GM12878 (cell line): ENCODE data around the gene DCAF17. TPM values are rescaled to one million over a fixed set of nuclear protein-coding genes. Genes with fewer than 3 reads are reported as not detected.

Source experiments
- CBFB ChIP-seq: IDR thresholded peaks from 2 replicates; pipeline ENCODE4 v1.6.1; 2016; ENCODE audit warnings: antibody characterized with exemption, low read depth
- DPF2 ChIP-seq: fragments of 450-650 bp; IDR thresholded peaks from 2 replicates; pipeline ENCODE4 v1.6.1; 2017; ENCODE audit warnings: mild to moderate bottlenecking
- EGR1 ChIP-seq, 2 experiments: IDR thresholded peaks; 1 replicate in 1 of 2; 2 replicates in 1 of 2; pipeline ENCODE4 v1.6.1; 2011 to 2012; ENCODE audit warnings: low read depth in 2 of 2, low read length in 2 of 2, borderline replicate concordance in 1 of 2, mild to moderate bottlenecking in 1 of 2, moderate library complexity in 1 of 2
- EP300 ChIP-seq, 2 experiments: fragments of 150-350 bp in 1 of 2; IDR thresholded peaks; 2 replicates each; pipeline ENCODE4 v1.6.1; 2011 to 2012; ENCODE audit warnings: low read depth in 2 of 2, low read length in 2 of 2, borderline replicate concordance in 1 of 2, improper control_type of control experiment in 1 of 2, inconsistent platforms in 1 of 2; ENCODE audit not compliant: control insufficient read depth in 1 of 2
- HCFC1 ChIP-seq: fragments of 150-350 bp; IDR thresholded peaks from 2 replicates; pipeline ENCODE4 v1.6.1; 2014; ENCODE audit warnings: low read length
- IKZF1 ChIP-seq: fragments of 450-650 bp; conservative IDR thresholded peaks from 2 replicates; pipeline ENCODE4 v1.6.1; 2017; ENCODE audit warnings: antibody characterized with exemption, mild to moderate bottlenecking
- IKZF2 ChIP-seq, 2 experiments: fragments of 450-650 bp; IDR thresholded peaks; 2 replicates each; pipeline ENCODE4 v1.6.1; 2017; ENCODE audit warnings: mild to moderate bottlenecking in 2 of 2, moderate library complexity in 2 of 2
- RAD51 ChIP-seq: fragments of 450-650 bp; IDR thresholded peaks from 2 replicates; pipeline ENCODE4 v1.6.1; 2016; ENCODE audit warnings: moderate library complexity, mild to moderate bottlenecking, inconsistent platforms
- RFX5 ChIP-seq: IDR thresholded peaks from 2 replicates; pipeline ENCODE4 v1.6.1; 2011; ENCODE audit warnings: low read depth, low read length, improper control_type of control experiment
- SKIL ChIP-seq: fragments of 450-650 bp; IDR thresholded peaks from 2 replicates; pipeline ENCODE4 v1.6.1; 2017; ENCODE audit warnings: mild to moderate bottlenecking, low read depth, inconsistent platforms; ENCODE audit not compliant: poor library complexity, severe bottlenecking
- STAT3 ChIP-seq: IDR thresholded peaks from 2 replicates; pipeline ENCODE4 v1.6.1; 2011; ENCODE audit warnings: low read depth, low read length, improper control_type of control experiment
- TBL1XR1 ChIP-seq: IDR thresholded peaks from 2 replicates; pipeline ENCODE4 v1.6.1; 2012; ENCODE audit warnings: low read depth, low read length, improper control_type of control experiment
- ZNF687 ChIP-seq: fragments of 450-650 bp; IDR thresholded peaks from 2 replicates; pipeline ENCODE4 v1.6.1; 2017; ENCODE audit warnings: mild to moderate bottlenecking, moderate library complexity
- polyA plus RNA-seq, 11 experiments: library from polyadenylated mRNA; depleted of rRNA in 4 of 11; unstranded in 6 of 11; stranded (reverse) in 5 of 11; fragments of >200 nt; fragmentation: Nextera tagmentation in 4 of 11; fragmentation: Illumina TruSeq in 1 of 11; extraction: Ambion mirVana in 4 of 11; extraction: Trizol in 1 of 11; gene quantifications; 1 replicate in 1 of 11; 2 replicates in 10 of 11; pipeline versions ENCODE4 v1.2.1 to v1.2.3, GENCODE V29; 2011 to 2016; ENCODE audit warnings: inconsistent platforms in 2 of 11, missing spikeins in 2 of 11, low read depth in 1 of 11
- total RNA-seq, 4 experiments: library from RNA; depleted of rRNA in 3 of 4; stranded (reverse); fragments of >200 nt in 3 of 4; fragmentation: Illumina TruSeq in 1 of 4; extraction: Trizol in 1 of 4; gene quantifications; 2 replicates each; pipeline versions ENCODE4 v1.2.1 to v1.2.3, GENCODE V29; 2013 to 2021

DCAF17 gene
- total and polyA plus RNA-seq, 10 of the 15 experiments (the other 5 are each of a cell fraction or from before 2014, with no cell fraction given): 5.2 to 32.9 (median 23.4) TPM

- no peak for TF ChIP-seq TBL1XR1
- no peak for TF ChIP-seq HCFC1
- no peak for TF ChIP-seq RFX5
- 0 out of 2 replicates have a peak, but pooled peaks have one; percentile 32 for TF ChIP-seq STAT3
- TF ChIP-seq IKZF2 (IDR thresholded peaks at IDR 0.05): no peak
- TF ChIP-seq SKIL: no peak
- TF ChIP-seq DPF2: no peak
- TF ChIP-seq IKZF1: no peak
- TF ChIP-seq CBFB: no peak
- no peak for TF ChIP-seq EGR1 (IDR thresholded peaks at IDR 0.05; ENCODE audit: borderline replicate concordance in 1 of 2, low read depth in 2 of 2, low read length in 2 of 2)
- TF ChIP-seq RAD51: no peak
- TF ChIP-seq EP300 (IDR thresholded peaks at IDR 0.05; ENCODE audit: borderline replicate concordance in 1 of 2, control insufficient read depth in 1 of 2, low read depth in 2 of 2, low read length in 2 of 2): no peak
- no peak for TF ChIP-seq ZNF687
These were observed 45.3 kb downstream of the DCAF17 start (continued) for GRCh38 chr2:171479154-171479814.
